ENCODE results near the gene LCORL. TPM values are rescaled to one million over a fixed set of nuclear protein-coding genes. Genes with fewer than 3 reads are reported as not detected.

The LCORL gene
- total and polyA plus RNA-seq, 9 of the 15 experiments (the other 6 are each of a cell fraction or from before 2014, with no cell fraction given): 3.1 to 24.5 (median 11.1) TPM

DNA sequence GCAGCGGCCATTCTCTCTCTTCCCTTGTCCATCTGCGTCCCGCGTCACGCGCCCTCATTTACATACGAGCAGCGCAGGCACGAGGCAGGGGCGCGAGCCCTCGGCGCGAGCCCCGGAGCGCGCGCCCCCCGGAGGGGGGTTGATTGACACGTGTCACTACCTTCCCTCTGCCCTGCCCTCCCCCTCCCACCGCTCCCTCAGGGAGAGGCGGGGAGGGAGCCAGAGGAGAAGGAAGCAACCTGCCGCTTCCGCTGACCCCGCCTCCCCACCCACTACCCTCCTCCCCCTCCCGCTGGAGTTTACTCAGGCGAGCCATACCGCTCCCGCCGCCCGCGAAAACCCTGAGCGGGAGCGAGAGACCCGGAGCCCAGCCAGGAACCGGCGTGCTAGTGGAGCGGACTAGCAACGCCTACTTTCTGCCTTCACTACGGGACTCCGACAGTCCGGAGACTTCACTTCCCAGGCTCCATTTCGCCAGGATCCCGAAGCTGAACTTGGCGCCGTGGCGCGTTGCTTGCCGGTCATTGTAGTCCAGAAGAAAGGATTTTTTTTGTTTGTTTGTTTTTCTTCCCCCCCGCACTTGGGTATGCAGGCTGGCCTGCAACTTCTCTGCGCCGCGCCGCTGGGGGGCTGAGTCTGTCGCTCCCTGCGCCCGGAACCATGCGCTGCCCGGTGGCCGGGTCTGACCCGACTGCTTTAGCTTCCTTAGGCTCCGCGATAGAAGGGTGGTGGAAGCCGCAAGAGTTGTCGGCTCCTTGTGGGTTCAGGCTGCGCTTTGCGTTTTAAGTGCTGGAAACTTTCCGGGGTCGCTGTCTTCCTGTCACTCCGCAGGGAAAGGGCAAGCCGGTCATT, at the start of gene LCORL (continued):
- TF ChIP-seq MEIS2 (IDR thresholded peaks at IDR 0.05; ENCODE audit: partially characterized antibody) (peak; percentile 97), ZNF584 (CRISPR knock-in tag; IDR thresholded peaks at IDR 0.05; ENCODE audit: low read depth) (peak; percentile 62; the same call in 1 of the 2 replicates), ZNF384 (IDR thresholded peaks at IDR 0.05; ENCODE audit: low read depth, low read length) (peak; percentile 89), FOXK2 (conservative IDR thresholded peaks at IDR 0.05 in 1 of 2, IDR thresholded peaks at IDR 0.05 in 1 of 2; ENCODE audit: low read depth in 2 of 2) (peak; percentile 54 to 57), KDM5B (IDR thresholded peaks at IDR 0.05; ENCODE audit: insufficient replicate concordance, low read depth, low read length) (peak; percentile 64), RFX1 (IDR thresholded peaks at IDR 0.05) (peak; percentile 74), IRF2 (CRISPR knock-in tag; IDR thresholded peaks at IDR 0.05) (no peak)
- TF ChIP-seq, protein P1, sequence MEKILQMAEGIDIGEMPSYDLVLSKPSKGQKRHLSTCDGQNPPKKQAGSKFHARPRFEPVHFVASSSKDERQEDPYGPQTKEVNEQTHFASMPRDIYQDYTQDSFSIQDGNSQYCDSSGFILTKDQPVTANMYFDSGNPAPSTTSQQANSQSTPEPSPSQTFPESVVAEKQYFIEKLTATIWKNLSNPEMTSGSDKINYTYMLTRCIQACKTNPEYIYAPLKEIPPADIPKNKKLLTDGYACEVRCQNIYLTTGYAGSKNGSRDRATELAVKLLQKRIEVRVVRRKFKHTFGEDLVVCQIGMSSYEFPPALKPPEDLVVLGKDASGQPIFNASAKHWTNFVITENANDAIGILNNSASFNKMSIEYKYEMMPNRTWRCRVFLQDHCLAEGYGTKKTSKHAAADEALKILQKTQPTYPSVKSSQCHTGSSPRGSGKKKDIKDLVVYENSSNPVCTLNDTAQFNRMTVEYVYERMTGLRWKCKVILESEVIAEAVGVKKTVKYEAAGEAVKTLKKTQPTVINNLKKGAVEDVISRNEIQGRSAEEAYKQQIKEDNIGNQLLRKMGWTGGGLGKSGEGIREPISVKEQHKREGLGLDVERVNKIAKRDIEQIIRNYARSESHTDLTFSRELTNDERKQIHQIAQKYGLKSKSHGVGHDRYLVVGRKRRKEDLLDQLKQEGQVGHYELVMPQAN (IDR thresholded peaks at IDR 0.05; ENCODE audit: borderline replicate concordance): peak; percentile 82; the same call in 1 of the 2 replicates
- TF ChIP-seq, protein P2, sequence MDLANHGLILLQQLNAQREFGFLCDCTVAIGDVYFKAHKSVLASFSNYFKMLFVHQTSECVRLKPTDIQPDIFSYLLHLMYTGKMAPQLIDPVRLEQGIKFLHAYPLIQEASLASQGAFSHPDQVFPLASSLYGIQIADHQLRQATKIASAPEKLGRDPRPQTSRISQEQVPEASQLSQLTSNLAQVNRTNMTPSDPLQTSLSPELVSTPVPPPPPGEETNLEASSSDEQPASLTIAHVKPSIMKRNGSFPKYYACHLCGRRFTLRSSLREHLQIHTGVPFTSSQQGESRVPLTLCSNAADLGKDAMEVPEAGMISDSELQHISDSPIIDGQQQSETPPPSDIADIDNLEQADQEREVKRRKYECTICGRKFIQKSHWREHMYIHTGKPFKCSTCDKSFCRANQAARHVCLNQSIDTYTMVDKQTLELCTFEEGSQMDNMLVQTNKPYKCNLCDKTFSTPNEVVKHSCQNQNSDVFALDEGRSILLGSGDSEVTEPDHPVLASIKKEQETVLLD (IDR thresholded peaks at IDR 0.05): 0 out of 2 replicates have a peak, but pooled peaks have one; percentile 54
- TF ChIP-seq, protein P3, sequence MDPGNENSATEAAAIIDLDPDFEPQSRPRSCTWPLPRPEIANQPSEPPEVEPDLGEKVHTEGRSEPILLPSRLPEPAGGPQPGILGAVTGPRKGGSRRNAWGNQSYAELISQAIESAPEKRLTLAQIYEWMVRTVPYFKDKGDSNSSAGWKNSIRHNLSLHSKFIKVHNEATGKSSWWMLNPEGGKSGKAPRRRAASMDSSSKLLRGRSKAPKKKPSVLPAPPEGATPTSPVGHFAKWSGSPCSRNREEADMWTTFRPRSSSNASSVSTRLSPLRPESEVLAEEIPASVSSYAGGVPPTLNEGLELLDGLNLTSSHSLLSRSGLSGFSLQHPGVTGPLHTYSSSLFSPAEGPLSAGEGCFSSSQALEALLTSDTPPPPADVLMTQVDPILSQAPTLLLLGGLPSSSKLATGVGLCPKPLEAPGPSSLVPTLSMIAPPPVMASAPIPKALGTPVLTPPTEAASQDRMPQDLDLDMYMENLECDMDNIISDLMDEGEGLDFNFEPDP (CRISPR knock-in tag; IDR thresholded peaks at IDR 0.05): no peak
- TF ChIP-seq, protein P4, sequence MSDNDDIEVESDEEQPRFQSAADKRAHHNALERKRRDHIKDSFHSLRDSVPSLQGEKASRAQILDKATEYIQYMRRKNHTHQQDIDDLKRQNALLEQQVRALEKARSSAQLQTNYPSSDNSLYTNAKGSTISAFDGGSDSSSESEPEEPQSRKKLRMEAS (CRISPR knock-in tag; IDR thresholded peaks at IDR 0.05): peak; percentile 68
- TF ChIP-seq, protein P5, sequence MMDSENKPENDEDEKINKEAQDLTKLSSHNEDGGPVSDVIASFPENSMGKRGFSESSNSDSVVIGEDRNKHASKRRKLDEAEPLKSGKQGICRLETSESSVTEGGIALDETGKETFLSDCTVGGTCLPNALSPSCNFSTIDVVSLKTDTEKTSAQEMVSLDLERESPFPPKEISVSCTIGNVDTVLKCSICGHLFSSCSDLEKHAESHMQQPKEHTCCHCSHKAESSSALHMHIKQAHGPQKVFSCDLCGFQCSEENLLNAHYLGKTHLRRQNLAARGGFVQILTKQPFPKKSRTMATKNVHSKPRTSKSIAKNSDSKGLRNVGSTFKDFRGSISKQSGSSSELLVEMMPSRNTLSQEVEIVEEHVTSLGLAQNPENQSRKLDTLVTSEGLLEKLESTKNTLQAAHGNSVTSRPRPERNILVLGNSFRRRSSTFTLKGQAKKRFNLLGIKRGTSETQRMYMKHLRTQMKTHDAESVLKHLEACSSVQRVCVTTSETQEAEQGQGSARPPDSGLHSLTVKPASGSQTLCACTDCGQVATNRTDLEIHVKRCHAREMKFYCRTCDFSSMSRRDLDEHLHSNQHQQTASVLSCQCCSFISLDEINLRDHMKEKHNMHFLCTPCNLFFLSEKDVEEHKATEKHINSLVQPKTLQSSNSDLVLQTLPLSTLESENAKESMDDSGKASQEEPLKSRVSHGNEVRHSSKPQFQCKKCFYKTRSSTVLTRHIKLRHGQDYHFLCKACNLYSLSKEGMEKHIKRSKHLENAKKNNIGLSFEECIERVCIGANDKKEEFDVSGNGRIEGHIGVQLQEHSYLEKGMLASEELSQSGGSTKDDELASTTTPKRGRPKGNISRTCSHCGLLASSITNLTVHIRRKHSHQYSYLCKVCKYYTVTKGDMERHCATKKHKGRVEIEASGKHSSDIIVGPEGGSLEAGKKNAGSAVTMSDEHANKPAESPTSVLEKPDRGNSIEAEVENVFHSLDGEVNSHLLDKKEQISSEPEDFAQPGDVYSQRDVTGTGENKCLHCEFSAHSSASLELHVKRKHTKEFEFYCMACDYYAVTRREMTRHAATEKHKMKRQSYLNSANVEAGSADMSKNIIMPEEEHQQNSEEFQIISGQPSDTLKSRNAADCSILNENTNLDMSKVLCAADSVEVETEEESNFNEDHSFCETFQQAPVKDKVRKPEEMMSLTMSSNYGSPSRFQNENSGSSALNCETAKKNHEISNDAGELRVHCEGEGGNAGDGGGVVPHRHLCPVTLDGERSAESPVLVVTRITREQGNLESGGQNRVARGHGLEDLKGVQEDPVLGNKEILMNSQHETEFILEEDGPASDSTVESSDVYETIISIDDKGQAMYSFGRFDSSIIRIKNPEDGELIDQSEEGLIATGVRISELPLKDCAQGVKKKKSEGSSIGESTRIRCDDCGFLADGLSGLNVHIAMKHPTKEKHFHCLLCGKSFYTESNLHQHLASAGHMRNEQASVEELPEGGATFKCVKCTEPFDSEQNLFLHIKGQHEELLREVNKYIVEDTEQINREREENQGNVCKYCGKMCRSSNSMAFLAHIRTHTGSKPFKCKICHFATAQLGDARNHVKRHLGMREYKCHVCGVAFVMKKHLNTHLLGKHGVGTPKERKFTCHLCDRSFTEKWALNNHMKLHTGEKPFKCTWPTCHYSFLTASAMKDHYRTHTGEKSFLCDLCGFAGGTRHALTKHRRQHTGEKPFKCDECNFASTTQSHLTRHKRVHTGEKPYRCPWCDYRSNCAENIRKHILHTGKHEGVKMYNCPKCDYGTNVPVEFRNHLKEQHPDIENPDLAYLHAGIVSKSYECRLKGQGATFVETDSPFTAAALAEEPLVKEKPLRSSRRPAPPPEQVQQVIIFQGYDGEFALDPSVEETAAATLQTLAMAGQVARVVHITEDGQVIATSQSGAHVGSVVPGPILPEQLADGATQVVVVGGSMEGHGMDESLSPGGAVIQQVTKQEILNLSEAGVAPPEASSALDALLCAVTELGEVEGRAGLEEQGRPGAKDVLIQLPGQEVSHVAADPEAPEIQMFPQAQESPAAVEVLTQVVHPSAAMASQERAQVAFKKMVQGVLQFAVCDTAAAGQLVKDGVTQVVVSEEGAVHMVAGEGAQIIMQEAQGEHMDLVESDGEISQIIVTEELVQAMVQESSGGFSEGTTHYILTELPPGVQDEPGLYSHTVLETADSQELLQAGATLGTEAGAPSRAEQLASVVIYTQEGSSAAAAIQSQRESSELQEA (IDR thresholded peaks at IDR 0.05; ENCODE audit: low read depth): no peak

Measured in K562 (cell line).